IMR-90 (cell line): ENCODE measurements around the gene AGO3. TPM values are rescaled to one million over a fixed set of nuclear protein-coding genes. Genes with fewer than 3 reads are reported as not detected.
A peak's percentile ranks its signal among the peaks of the same experiment; 100 is the strongest.

Source experiments
- ATAC-seq: fragments of 200-7000 bp; cut with Tn5 transposase; 2 replicates; pipeline ENCODE4 v1.9.1; 2020; ENCODE audit warnings: low read depth, mild to moderate bottlenecking, moderate library complexity
- BruUV-seq: library from RNA; stranded (reverse); fragments of 400-500 nt; replicated peaks from 2 replicates; lab custom pipeline; 2021; lab: Mats Ljungman, UMichigan
- CTCF ChIA-PET: fragments of 300-600 bp; formaldehyde crosslinking; extraction: SDS; loops from one replicate; lab custom pipeline; 2021; ENCODE audit warnings: antibody characterized with exemption; lab: Yijun Ruan, JAX
- POLR2A ChIA-PET: fragments of 300-600 bp; sonication (Branson Sonifier 250); formaldehyde crosslinking; loops from one replicate; lab custom pipeline; 2022; ENCODE audit warnings: antibody characterized with exemption; ENCODE audit not compliant: unreplicated experiment; lab: Charles Lee
- DNase-seq: peaks from one replicate; pipeline ENCODE4 v3.0.0; 2013
- H2AFZ ChIP-seq: replicated peaks from 2 replicates; pipeline ENCODE3; 2013; ENCODE audit warnings: low read length, mild to moderate bottlenecking; ENCODE audit not compliant: poor library complexity
- H2AK5ac ChIP-seq: 2 replicates; pipeline ENCODE4 v1.6.1; 2013; ENCODE audit warnings: low read depth, low read length, inconsistent platforms
- H2AK9ac ChIP-seq: replicated peaks from 2 replicates; pipeline ENCODE3; 2013; ENCODE audit warnings: mild to moderate bottlenecking, low read depth, low read length, moderate library complexity; ENCODE audit not compliant: poor library complexity
- H2BK120ac ChIP-seq: 2 replicates; pipeline ENCODE4 v1.6.1; 2013; ENCODE audit warnings: low read depth, low read length, inconsistent platforms
- H2BK15ac ChIP-seq: 3 replicates; pipeline ENCODE4 v1.6.1; 2013; ENCODE audit warnings: low read depth, low read length, inconsistent platforms
- H2BK20ac ChIP-seq: 2 replicates; pipeline ENCODE4 v1.6.1; 2013; ENCODE audit warnings: low read depth, mild to moderate bottlenecking, inconsistent platforms, low read length, moderate library complexity
- H2BK5ac ChIP-seq: 2 replicates; pipeline ENCODE4 v1.6.1; 2013; ENCODE audit warnings: mild to moderate bottlenecking, low read depth, low read length, inconsistent platforms; ENCODE audit not compliant: poor library complexity, severe bottlenecking
- H3K14ac ChIP-seq: replicated peaks from 2 replicates; pipeline ENCODE4 v1.6.1; 2013; ENCODE audit warnings: low read depth, low read length, inconsistent platforms
- H3K18ac ChIP-seq: 2 replicates; pipeline ENCODE4 v1.6.1; 2013; ENCODE audit warnings: low read depth, low read length, control low read depth
- H3K23ac ChIP-seq: 2 replicates; pipeline ENCODE4 v1.6.1; 2013; ENCODE audit warnings: low read depth, low read length, inconsistent platforms
- H3K27ac ChIP-seq: 2 replicates; pipeline ENCODE4 v1.5.1; 2013; ENCODE audit warnings: mild to moderate bottlenecking, control low read depth, low read length; ENCODE audit not compliant: insufficient read depth
- H3K27me3 ChIP-seq: 2 replicates; pipeline ENCODE4 v1.6.1; 2013; ENCODE audit warnings: low read length; ENCODE audit not compliant: control insufficient read depth, insufficient read depth
- H3K36me3 ChIP-seq: 2 replicates; pipeline ENCODE4 v1.6.1; 2013; ENCODE audit warnings: low read length, mixed read lengths; ENCODE audit not compliant: control insufficient read depth, insufficient read depth
- H3K4ac ChIP-seq: 2 replicates; pipeline ENCODE4 v1.6.1; 2013; ENCODE audit warnings: low read depth, low read length, inconsistent platforms
- H3K4me1 ChIP-seq: 2 replicates; pipeline ENCODE4 v1.6.1; 2013; ENCODE audit warnings: low read length, mixed read lengths; ENCODE audit not compliant: control insufficient read depth, insufficient read depth
- H3K4me2 ChIP-seq: 2 replicates; pipeline ENCODE4 v1.6.1; 2013; ENCODE audit warnings: low read depth, mild to moderate bottlenecking, control low read depth, low read length, moderate library complexity
- H3K4me3 ChIP-seq: 2 replicates; pipeline ENCODE4 v1.5.1; 2013; ENCODE audit warnings: low read depth, mild to moderate bottlenecking, control low read depth, low read length, moderate library complexity; ENCODE audit not compliant: insufficient read depth
- H3K56ac ChIP-seq: 2 replicates; pipeline ENCODE4 v1.6.1; 2013; ENCODE audit warnings: low read length, inconsistent platforms; ENCODE audit not compliant: insufficient read depth; ENCODE audit errors: extremely low read depth
- H3K79me1 ChIP-seq, 2 experiments: 2 replicates each; pipeline ENCODE4 v1.6.1; 2013; ENCODE audit warnings: low read length in 2 of 2, inconsistent platforms in 1 of 2, low read depth in 1 of 2
- H3K9ac ChIP-seq: 2 replicates; pipeline ENCODE4 v1.6.1; 2013; ENCODE audit warnings: low read depth, low read length, control low read depth
- H3K9me1 ChIP-seq: 2 replicates; pipeline ENCODE4 v1.6.1; 2013; ENCODE audit warnings: low read length, inconsistent platforms; ENCODE audit not compliant: insufficient read depth
- H3K9me3 ChIP-seq: 2 replicates; pipeline ENCODE4 v1.6.1; 2013; ENCODE audit warnings: low read length; ENCODE audit not compliant: control insufficient read depth, insufficient read depth
- H4K20me1 ChIP-seq: 2 replicates; pipeline ENCODE4 v1.6.1; 2013; ENCODE audit warnings: low read length, inconsistent platforms; ENCODE audit not compliant: insufficient read depth
- H4K5ac ChIP-seq: 2 replicates; pipeline ENCODE4 v1.6.1; 2013; ENCODE audit warnings: mild to moderate bottlenecking, low read depth, low read length, control low read depth
- H4K8ac ChIP-seq, 2 experiments: 2 replicates each; pipeline ENCODE4 v1.6.1; 2013; ENCODE audit warnings: low read depth in 2 of 2, low read length in 2 of 2, control low read depth in 1 of 2, inconsistent platforms in 1 of 2
- H4K91ac ChIP-seq: 2 replicates; pipeline ENCODE4 v1.6.1; 2013; ENCODE audit warnings: low read depth, low read length, inconsistent platforms; ENCODE audit not compliant: insufficient read depth
- FOS ChIP-seq: fragments of 150-350 bp; IDR thresholded peaks from 2 replicates; pipeline ENCODE4 v1.6.1; 2016; ENCODE audit warnings: low read depth, low read length
- WGBS, 2 experiments: methylation state at CpG; one replicate each; pipeline versions ENCODE4 v1.1.5 to v1.1.7; 2013; ENCODE audit warnings: missing lambda C conversion rate in 2 of 2; ENCODE audit not compliant: insufficient read length in 1 of 2; ENCODE audit errors: extremely low coverage in 2 of 2; 5-methylcytosine and 5-hydroxymethylcytosine counted together
- dilution Hi-C: fragments of 300-500 bp; cut with HindIII; formaldehyde crosslinking; loops from one replicate; pipeline ENCODE4 v1.14.3; 2018; ENCODE audit warnings: low sequenced_read_pairs; ENCODE audit not compliant: unreplicated experiment
- in situ Hi-C: fragments of 300-500 bp; cut with MboI; formaldehyde crosslinking; loops from 3 replicates; pipeline ENCODE4 v1.14.3; 2019; ENCODE audit warnings: low sequenced_read_pairs, inconsistent platforms, mixed read lengths
- intact Hi-C: fragments of 100-400 bp; cut with micrococcal nuclease; formaldehyde crosslinking; loops from 2 replicates; pipeline ENCODE4 v1.10.0; 2022
- polyA plus RNA-seq, 3 experiments: library from polyadenylated mRNA; depleted of rRNA; stranded (reverse); fragments of >200 nt; gene quantifications; 2 replicates each; pipeline ENCODE4 v1.2.3, GENCODE V29; 2012; ENCODE audit warnings: low replicate concordance in 1 of 3
- total RNA-seq: library from RNA; depleted of rRNA; stranded (reverse); fragments of >200 nt; gene quantifications from 2 replicates; pipeline ENCODE4 v1.2.3, GENCODE V29; 2012
- TF ChIP-seq, protein P1 (sequence below): fragments of 150-350 bp; IDR thresholded peaks from 2 replicates; pipeline ENCODE4 v1.6.1; 2017; ENCODE audit warnings: mild to moderate bottlenecking, antibody characterized with exemption, low read length, low read depth

Gene AGO3
- total and polyA plus RNA-seq, 2 of the 4 experiments (the other 2 are of a cell fraction) = 8.9 to 25.6 TPM

DNA sequence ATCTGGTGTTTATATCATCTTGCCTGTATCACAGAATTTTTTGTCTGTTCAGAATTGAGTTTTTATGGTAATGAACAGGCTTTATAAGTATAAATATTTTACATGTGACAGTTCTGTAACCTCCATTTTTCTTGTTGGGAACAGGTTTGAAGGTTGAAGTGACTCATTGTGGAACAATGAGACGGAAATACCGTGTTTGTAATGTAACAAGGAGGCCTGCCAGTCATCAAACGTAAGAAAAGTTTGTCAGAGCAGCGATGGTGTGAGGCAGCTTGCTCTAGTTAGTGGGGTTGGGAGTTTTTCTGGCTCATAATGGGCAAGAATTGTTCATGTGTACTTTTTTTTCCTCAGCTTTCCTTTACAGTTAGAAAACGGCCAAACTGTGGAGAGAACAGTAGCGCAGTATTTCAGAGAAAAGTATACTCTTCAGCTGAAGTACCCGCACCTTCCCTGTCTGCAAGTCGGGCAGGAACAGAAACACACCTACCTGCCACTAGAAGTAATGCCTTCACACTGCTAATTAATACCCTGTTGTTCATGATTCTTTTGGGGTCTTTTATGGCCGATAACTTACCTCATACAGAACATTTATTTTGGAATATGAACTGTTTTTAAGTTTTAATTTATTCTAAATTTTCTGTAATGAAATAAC is 77.8 kb downstream of the AGO3 start:
- Histone ChIP-seq H3K14ac (no peak overlapping the region), H3K9me3 (no peaks in the 10 kb centered on the region), H3K9ac (no peak overlapping the region), H3K9me1 (no peaks in the 10 kb centered on the region), H4K5ac (no peak overlapping the region), H2AK5ac (no peak overlapping the region), H3K36me3 (peaks cover 7% of the 10 kb centered on the region; the same call in 1 of the 2 replicates), H3K56ac (no peak overlapping the region), H2BK120ac (no peak overlapping the region), H3K27ac (no peak overlapping the region), H3K27me3 (no peaks in the 10 kb centered on the region), H4K91ac (no peak overlapping the region), H3K23ac (no peak overlapping the region), H3K18ac (no peak overlapping the region), H4K8ac (no peak overlapping the region), H2BK15ac (no peak overlapping the region), H4K20me1 (no peaks in the 10 kb centered on the region), H2AK9ac (no peak overlapping the region), H3K4me3 (no peak overlapping the region), H2BK20ac (no peak overlapping the region), H2BK5ac (no peak overlapping the region), H3K79me1 (0 out of 4 replicates have a peak, but pooled peaks cover 0 to 2% of the 10 kb centered on the region in 2 experiments), H3K4me2 (no peak overlapping the region), H3K4me1 (peaks cover 5% of the 10 kb centered on the region; the same call in 1 of the 2 replicates), H3K4ac (no peak overlapping the region), H2AFZ (no peak overlapping the region)
- in situ Hi-C loops = no loop called here
- ChIA-PET CTCF (no interaction called here), POLR2A (no interaction called here)
- ATAC-seq = no peak
- TF ChIP-seq, protein P1, sequence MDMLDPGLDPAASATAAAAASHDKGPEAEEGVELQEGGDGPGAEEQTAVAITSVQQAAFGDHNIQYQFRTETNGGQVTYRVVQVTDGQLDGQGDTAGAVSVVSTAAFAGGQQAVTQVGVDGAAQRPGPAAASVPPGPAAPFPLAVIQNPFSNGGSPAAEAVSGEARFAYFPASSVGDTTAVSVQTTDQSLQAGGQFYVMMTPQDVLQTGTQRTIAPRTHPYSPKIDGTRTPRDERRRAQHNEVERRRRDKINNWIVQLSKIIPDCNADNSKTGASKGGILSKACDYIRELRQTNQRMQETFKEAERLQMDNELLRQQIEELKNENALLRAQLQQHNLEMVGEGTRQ = no peak
- TF ChIP-seq FOS = 0 out of 2 replicates have a peak, but pooled peaks have one; percentile 12
- 47% methylated on average over 2 of the region's 9 CpGs; no CpG with 5 or more reads in 1 of the 2 experiments for WGBS, 2 experiments
- intact Hi-C loops = no loop called here
- no TSS peak for BruUV-seq
- DNase-seq = peak; percentile 74
- dilution Hi-C loops = no loop called here
